Measurements from ENCODE around the gene GPBP1.
"Not testable (repeated sequence)": the region's sequence is repeated elsewhere in the genome, so short reads cannot be mapped to it uniquely, and the experiment has no call there.

GPBP1 gene

DNA sequence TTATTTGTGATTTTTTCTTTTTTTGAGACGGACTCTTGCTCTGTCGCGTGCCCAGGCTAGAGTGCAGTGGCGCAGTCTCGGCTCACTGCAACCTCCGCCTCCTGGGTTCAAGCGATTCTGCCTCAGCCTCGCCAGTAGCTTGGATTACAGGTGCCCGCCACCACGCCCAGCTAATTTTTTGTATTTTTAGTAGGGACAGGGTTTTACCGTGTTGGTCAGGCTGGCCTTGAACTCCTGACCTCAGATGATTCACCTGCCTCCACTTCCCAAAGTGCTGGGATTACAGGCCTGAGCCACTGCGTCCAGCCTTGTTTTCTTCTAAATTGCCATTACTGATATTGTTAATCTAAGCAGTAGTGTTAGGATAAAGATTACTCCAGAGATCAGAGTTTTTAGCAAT is 4.4 kb downstream of the GPBP1 start:
- not testable (repeated sequence) for DNase-seq

DNA sequence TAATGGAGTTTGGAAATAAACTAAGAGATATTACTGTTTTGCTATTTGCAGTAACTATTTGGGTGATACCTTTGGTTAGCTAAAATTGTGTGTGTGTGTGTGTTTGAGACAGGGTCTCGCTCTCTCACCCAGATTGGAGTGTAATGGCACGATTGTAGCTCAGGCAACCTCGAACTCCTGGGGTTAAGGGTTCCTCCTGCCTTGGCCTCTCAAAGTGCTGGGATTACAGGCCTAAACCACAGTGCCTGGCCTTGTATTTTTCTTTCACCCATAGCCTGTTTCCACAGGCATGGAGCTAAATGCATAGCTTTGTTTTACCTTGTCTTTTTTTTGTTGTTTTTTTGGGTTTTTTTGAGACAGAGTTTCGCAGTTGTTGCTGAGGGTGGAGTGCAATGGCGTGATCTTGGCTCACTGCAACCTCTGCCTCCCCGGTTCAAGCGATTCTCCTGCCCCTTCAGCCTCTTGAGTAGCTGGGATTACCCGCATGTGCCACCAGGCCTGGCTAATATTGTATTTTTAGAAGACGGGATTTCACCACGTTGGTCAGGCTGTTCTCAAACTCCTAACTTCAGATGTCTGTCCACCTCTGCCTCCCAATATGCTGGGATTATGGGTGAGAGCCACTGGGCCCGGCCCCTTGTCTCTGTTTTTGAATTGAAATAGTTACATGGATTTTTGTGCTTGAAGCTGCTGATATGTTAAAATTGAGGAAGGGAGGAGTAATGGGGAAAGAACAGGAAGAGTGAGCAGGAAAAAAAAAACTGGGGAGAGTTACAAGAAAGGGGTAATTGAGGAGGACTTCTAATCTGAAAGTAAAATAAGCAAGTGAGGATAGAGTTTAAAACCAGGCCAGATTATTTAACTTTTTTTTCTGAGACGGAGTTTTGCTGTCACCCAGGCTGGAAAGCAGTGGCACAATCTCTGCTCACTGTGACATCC is 5.7 kb downstream of the GPBP1 start:
- no peak for DNase-seq

DNA sequence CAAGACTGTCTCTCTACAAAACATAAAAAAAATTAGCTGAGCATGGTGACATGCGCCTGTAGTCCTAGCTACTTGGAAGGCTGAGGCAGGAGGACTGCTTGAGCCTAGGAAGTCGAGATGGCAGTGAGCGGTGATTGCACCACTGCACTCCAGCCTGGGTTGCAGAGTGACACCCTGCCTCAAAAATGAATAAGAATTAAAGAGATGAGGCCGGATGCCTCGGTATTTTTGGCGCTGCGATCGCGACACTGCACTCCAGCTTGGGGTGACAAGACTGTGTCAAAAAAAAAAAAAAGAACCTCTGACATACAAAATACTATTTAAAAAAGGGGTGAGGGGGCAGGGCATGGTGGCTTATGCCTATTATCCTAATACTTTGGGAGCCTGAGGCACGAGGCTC is 7.3 kb downstream of the GPBP1 start:
- DNase-seq: no peak

DNA sequence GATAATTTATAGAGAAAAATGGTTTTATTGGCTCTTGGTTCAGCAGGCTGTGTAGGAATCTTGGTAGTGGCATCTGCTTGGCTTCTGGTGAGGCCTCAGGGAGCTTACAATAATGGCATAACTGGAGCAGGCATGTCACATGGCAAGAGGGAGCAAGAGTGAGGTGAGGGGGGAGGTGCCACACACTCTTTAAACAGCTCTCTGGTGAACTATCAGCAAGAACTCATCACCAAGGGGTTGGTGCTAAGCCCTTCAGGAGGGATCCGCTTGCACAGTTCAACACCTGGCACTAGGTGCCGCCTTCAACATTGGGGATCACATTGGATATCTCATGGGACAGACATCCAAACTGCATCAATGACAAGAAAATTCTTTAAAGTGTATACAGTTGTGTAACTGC is 10.5 kb downstream of the GPBP1 start:
- DNase-seq: no peak

DNA sequence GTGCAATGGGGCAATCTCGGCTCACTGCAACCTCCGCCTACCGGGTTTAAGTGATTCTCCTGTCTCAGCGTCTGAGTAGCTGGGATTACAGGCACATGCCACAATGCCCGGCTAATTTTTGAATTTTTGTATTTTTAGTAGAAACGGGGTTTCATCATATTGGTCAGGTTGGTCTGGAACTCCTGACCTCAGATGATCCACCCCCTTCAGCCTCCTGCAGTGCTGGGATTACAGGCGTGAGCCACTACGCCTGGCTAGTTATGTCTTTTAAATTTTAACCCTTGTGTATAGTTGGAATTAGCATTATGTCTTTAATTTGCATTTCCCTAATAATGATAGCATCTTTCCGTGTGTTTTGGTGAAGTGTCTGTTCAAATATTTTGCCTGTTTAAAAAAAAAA is 11.5 kb downstream of the GPBP1 start:
- no peak for DNase-seq

DNA sequence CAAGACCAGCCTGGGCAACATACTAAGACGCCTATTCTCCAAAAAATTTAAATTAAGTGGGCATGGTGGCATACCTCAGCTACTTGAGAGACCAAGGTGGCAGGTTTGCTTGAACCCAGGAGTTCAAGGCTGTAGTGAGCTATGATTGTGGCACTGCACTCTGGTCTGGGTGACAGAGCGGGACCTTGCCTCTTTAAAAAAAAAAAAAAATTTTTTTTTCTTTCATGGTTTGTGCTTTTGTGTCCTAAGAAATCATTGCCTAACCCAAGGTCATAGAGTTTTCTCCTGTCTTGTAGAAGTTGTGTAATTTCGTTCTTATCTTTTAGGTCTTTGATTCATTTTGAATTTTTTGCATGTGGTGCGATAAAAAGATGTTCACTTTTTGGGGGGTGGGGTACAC is 12.3 kb downstream of the GPBP1 start:
- DNase-seq: no peak

DNA sequence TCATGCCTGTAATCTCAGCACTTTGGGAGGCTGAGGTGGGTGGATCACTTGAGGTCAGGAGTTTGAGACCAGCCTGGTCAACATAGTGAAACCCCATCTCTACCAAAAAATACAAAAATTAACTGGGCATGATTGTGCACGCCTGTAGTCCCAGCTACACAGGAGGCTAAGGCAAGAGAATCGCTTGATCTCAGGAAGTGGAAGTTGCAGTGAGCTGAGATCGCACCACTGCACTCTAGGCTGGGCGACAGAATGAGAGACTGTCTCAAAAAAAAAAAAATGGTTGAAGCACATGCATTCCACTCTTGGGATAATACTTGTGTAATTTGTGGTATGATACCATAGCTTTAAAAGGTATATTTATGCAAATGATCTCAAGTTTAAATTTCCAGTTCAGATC is 14.1 kb downstream of the GPBP1 start:
- not testable (repeated sequence) for DNase-seq

DNA sequence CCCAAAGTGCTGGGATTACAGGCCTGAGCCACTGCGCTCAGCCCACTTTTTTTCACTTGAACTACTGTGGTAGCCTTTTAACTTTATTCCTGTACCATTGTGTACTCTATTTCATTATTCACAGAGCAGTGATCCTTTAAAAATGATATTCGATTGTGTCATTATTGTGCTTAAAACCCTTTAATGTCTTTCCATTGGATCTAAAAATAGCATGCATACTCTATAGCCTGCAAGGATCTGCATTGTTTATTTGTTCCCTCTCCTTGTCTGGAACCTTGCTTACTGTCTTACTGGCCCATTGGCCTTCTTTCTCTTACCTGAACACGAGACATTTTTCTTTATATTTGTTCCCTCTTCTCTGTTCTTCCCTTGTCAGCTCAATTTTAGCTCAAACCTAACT is 15.7 kb downstream of the GPBP1 start:
- no peak for DNase-seq

DNA sequence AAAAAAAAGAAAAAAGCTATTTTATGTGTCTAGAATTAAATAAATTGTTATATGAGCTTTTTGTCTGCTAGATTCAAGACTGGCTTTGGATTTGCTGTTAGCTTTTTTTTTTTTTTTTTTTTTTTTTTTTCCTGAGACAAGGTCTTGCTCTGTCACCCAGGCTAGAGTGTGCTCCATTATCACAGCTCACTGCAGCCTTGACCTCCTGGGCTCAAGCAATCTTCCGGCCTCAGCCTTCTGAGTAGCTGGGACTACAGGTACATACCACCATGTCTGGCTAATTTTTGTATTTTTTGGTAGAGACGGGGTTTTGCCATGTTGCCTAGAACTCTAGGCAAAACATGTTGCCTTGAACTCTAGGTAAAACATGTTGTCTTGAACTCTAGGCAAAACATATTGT is 16.7 kb downstream of the GPBP1 start:
- DNase-seq: no peak

DNA sequence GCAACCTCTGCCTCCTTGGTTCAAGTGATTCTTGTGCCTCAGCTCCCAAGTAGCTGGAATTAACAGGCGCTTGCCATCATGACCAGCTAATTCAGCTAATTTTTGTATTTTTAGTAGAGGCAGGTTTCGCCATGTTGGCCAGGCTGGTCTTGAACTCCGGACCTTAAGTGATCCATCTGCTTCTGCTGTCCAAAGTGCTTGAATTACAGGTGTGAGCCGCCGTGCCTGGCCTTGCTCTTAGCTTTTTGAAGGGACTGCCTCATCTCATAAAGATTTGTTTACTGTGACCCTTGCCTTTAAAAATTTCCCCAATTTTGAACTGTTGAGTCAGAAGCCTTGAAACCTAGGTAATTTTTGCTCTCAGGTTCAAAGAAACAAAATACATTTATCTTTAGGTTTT is 17.3 kb downstream of the GPBP1 start:
- DNase-seq: no peak

DNA sequence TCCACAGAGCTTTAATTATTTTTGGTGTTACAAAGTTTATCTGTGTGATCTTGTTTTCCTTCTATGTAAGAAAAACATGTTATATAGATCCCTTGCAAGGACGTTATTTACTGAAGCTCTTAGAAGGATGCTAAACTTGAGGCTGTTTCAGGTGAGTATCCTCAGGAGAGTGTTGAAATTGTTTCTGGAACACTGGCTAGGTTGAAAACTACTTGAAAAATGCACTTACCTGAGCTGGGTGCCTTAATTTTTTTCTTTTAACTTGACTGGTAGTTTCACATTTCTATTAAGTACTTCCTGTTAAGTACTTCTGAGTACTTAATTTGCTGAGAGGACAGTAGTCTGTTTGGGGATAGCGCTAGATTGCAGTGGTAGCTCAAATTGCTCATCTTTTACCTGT is 18.1 kb downstream of the GPBP1 start:
- DNase-seq: no peak

DNA sequence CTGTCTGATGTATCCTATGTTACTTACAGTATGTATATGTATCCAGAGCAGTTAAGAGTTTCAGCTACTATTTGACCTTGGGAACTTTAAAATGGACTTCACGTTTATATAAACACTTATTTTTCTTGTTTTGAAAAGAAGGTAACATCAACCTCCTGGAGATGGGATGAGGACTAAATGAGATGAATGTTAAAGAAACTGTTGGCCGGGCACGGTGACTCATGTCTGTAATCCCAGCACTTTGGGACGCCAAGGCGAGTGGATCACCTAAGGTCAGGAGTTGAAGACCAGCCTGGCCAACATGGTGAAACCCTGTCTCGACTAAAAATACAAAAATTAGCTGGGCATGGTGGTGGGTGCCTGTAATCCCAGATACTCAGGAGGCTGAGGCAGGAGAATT is 19.0 kb downstream of the GPBP1 start:
- DNase-seq: not testable (repeated sequence)

DNA sequence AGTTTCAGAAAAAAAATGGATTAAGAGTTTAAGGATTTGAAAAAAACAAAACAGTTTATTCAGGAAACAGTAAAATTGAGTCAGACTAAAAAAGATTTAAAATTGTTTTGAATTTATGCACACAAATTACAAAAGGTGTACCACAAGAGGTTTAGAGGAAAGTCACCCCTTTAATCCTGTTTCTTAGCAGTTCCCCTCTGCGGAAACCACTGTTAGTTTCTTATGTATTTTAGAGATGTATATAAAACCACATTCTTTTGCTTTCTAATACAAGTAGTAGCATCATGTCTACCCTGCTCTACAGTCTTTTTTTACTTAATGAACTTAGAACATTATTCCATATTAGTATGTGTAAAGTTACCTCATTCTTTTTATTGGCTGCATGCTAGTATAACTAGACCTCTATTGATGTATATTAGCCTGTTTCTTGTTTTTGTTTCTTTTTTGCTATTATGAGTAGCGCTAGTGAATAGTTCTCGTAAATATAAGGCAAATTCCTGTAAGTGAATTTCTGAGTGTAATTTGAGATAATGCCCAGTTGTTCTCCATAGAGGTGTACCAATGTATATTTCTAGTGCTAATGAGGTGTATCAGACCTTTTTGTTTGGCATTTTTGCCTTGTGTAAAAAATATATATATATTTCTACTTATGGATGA is 20.0 kb downstream of the GPBP1 start:
- DNase-seq: no peak

DNA sequence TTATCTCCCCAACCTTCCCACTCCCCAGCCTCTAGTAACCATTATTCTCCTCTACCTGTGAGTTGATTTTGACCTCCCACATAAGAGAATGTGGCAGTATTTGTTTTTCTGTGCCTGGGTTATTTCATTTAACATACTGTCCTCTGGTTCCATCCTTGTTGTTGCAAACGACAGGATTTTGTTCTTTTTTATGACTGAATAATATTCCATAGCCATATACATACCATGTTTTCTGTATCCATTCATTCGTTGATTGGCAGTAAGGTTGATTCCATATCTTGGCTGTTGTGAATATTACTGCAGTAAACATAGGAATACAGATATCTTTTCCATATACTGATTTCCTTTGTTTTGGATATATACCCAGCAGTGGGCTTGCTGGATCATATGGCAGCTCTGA is 20.8 kb downstream of the GPBP1 start:
- no peak for DNase-seq

DNA sequence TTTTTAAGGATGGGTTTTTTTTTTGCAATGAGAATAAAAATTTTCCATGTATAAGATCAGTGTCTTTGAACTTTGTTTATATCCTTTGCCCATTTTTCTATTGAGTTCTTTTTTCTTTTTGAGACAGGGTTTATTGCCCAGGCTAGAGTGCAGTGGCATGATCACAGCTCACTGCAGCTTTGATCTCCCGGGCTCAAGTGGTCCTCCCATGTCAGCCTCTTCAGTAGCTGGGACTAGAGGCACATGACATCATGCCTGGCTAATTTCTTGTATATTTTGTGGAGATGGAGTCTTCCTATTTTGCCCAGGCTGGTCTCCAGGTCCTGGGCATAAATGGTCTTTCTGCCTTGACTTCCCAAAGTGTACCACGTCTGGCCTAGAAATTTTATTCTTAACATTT is 21.2 kb downstream of the GPBP1 start:
- DNase-seq: no peak

DNA sequence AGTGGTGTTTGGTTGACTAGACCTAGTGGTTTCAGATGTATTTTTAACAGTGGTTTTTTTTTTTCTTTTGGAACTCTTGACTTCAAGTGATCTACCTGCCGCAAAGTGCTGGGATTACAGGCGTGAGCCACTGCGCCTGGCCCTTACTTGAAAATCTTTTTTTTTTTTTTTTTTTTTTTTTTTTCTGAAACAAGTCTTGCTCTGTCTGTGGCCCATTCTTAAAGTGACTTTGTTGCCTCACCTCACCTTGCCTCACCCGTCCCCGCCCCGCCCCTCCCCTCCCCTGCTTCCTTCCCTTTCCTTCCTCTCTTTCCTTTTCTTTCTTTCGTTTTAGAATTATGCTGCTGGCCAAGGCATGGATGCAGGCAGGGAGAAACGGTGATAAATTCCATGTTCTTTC is 26.0 kb downstream of the GPBP1 start:
- no peak for DNase-seq

DNA sequence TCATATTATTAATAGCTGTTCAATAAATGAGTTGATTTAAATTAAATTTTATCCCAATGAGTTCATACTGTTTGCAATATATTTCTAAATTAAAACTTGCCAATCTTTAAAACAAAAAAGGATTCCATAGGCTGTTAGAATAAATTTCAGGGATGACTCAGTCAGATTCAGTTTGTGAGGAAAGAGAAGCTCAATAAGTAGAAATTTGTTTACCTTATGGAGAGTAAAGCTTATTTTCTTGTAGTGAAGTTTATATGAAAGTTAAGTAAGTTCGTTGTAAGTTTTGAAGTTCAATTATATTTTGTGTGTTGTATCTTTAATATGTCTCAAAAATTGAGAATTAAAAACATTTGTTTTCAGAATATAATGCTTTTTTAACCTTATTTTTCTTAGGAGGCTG is 29.0 kb downstream of the GPBP1 start:
- no peak for DNase-seq

DNA sequence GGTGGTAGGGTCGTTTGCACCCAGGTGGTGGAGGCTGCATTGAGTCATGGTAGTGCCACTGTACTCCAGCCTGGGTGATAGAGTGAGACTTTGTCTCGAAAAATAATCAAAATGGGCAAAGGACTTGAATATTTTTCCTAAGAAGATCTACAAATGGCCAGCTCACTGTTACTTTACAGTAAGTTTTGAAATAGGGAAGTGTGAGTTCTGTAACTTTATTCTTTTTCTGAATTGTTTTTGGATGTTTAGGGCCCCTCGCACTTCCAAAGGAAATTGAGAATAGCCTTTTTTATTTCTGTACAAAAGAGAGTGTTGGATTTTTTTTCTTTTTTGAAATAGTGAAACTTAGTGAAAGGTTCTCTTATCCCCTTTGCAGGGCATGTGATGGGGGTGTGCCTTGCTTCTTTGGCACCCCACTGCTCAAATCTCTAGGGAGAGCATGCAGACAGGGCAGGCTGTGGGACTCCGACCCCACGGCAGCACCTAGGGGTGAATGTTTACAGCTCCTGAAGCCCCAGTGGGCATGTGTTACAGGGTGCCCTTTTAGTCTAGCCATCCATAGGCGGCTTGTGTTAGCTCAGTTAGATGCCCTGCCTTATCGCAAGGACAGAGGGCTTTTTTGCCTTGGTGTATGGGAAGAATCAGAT is 33.3 kb downstream of the GPBP1 start:
- DNase-seq: no peak

DNA sequence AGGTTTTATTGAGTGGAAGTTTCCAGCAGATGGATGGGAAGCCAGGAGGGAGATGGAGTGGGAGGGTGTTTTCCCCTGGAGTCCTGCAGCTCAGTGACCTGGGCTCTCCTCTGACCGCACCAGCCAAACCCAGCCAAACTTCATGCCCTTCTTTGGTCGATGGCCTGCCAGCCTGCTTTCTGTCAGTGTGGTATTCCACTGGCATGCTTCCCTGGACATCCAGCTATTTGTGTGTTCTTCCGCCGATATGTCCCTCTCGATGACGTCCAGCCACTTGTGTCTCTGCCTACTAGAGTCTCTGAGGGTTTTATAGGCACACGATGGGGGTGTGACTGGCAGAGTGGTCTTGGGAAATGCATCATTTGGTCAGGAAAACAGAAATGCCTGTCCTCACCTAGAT is 33.8 kb downstream of the GPBP1 start:
- no peak for DNase-seq

DNA sequence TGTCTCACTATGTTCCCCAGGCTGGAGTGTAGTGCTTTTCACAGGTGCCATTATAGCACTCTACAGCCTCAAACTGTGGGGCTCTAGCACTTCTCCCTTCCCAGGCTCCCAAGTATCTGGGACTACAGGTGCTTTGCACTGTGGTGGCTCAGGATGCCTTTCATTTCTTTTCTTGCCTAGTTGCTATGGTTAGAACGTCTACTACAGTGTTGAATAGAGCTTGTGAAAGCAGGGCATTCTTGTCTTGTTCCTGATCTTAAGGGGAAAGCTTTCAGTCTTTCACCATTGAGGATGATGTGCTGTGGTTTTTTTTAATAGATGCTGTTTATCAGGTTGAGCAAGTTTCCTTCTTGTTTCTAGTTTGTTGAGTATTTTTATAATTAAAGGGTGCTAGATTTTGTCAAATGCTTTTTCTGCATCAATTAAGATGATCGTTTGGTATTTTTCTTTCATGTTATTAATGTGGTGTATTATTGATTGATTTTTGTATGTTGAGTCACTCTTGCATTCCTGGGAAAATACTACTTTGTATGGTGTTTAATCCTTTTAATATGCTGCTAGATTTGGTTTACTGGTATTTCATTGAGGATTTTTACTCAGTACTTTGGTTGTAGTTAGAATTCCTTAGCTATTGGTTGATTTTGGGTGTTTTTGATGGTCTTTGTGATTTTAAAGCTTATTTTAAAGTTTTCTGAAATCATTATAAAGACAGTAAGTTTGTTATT is 35.6 kb downstream of the GPBP1 start:
- no peak for DNase-seq

DNA sequence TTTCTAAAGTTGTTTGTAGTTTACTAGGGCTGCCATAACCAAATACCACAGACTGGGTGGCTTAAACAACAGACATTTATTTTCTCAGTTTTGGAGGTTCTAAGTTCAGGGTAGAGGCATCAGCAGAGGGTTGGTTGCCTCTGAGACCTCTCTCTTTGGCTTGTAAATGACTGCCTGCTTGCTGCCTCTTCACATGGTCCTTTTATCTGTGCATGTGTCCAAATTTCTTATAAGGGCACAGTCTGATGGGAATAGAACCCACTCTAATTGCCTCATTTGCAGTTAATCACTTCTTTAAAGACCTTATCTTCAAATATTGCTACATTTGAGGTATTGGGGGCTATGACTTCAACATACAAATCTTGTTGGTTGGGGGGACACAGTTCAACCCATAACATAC is 36.8 kb downstream of the GPBP1 start:
- DNase-seq: no peak

DNA sequence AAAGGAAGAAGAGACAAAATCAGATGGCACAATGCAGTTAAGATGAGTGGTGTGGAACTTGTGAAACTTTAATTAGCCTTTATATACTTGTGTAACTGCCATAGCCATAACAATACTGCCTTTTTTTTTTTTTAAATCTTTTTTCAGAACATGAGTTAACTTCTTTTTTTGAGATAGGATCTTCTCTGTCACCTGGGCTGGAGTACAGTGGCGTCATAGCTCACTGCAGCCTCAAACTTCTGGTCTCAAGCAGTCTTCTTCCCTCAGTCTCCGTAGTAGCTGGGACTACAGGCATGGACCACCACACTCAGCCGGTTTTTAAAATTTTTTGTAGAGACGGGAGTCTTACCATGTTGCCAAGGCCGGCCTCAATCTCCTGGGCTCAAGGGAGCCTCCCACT is 37.2 kb downstream of the GPBP1 start:
- DNase-seq: no peak

DNA sequence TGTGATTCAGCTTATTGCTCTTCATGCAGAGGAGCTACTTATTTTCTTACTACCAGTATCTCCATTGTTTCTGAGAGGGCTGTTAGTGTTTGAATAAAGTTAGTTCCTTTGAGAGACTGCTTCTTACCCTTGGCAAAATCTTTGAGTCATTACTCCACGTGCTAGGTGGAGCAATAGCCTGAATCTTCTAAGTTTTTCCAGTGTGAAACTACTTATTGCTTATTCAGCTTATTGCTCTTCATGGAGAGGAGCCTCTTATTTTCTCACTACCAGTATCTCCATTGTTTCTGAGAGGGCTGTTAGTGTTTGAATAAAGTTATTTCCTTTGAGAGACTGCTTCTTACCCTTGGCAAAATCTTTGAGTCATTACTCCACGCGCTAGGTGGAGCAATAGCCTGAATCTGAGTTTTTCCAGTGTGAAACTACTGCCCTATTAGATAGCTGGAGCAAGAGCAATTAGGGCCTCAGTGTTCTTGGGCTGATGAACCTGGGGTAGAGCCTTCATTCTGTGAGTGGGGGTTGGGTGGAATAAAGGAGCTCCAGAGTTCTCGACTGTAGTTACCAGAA is 41.9 kb downstream of the GPBP1 start:
- DNase-seq: no peak

All from NCI-H1105 (cell line).